HepG2 (cell line): ENCODE measurements around the gene TANC2. TPM values are rescaled to one million over a fixed set of nuclear protein-coding genes. Genes with fewer than 3 reads are reported as not detected.

ENCODE experiments used
- ATAC-seq: fragments of 200-7000 bp; cut with Tn5 transposase; 3 replicates; pipeline ENCODE4 v1.9.1; 2020; ENCODE audit warnings: mild to moderate bottlenecking, moderate library complexity
- BruUV-seq: library from RNA; stranded (reverse); fragments of 400-500 nt; replicated peaks from 2 replicates; lab custom pipeline; 2021; lab: Mats Ljungman, UMichigan
- CTCF ChIA-PET: fragments of 300-600 bp; formaldehyde crosslinking; extraction: SDS; loops from one replicate; lab custom pipeline; 2021; ENCODE audit warnings: low total read pairs, inconsistent platforms, low intra/inter-chr PET ratio; lab: Yijun Ruan, JAX
- POLR2A ChIA-PET: fragments of 350-600 bp; sonication (Branson Sonifier 250); formaldehyde crosslinking; loops from one replicate; lab custom pipeline; 2020; ENCODE audit warnings: antibody characterized with exemption, inconsistent platforms; lab: Yijun Ruan, JAX
- DNase-seq: peaks from one replicate; pipeline ENCODE4 v3.0.0-alpha.2; 2015; ENCODE audit warnings: low spot score
- FAIRE-seq: peaks from 3 replicates; lab custom pipeline; 2011; peaks lifted over from hg19 to GRCh38; lab: Jason Lieb, UNC
- H2AFZ ChIP-seq: one replicate; pipeline ENCODE4 v1.6.1; 2011; ENCODE audit warnings: low read length, inconsistent platforms
- H3K27ac ChIP-seq: fragments of 300-600 bp; 3 replicates; pipeline ENCODE4 v1.8.0; 2011; ENCODE audit warnings: mixed run types, mild to moderate bottlenecking, mixed read lengths, low read length, inconsistent platforms; ENCODE audit not compliant: insufficient read depth; ENCODE audit errors: extremely low read length
- H3K27me3 ChIP-seq, 2 experiments: fragments of 200-600 bp in 1 of 2; 2 replicates in 1 of 2; 3 replicates in 1 of 2; pipeline versions ENCODE4 v1.6.0 to v1.8.0; 2011; ENCODE audit warnings: low read length in 2 of 2, mild to moderate bottlenecking in 2 of 2, moderate library complexity in 2 of 2, inconsistent platforms in 1 of 2; ENCODE audit not compliant: insufficient read depth in 2 of 2, control insufficient read depth in 1 of 2
- H3K36me3 ChIP-seq, 2 experiments: fragments of 200-600 bp in 1 of 2; replicated peaks in 1 of 2; 2 replicates in 1 of 2; 3 replicates in 1 of 2; pipeline versions ENCODE4 v1.5.1 to v1.8.0; 2011; ENCODE audit warnings: low read length in 2 of 2, inconsistent platforms in 1 of 2; ENCODE audit not compliant: insufficient read depth in 2 of 2, control insufficient read depth in 1 of 2
- H3K4me1 ChIP-seq: 2 replicates; pipeline ENCODE4 v1.5.1; 2012; ENCODE audit warnings: low read length, inconsistent platforms; ENCODE audit not compliant: insufficient read depth
- H3K4me2 ChIP-seq: 2 replicates; pipeline ENCODE4 v1.6.0; 2011; ENCODE audit warnings: low read depth, low read length, inconsistent platforms
- H3K4me3 ChIP-seq, 3 experiments: fragments of 200-600 bp in 1 of 3; sonication (generic), shearing (Covaris generic) in 1 of 3; replicated peaks in 1 of 3; 2 replicates each; pipeline ENCODE4 v1.5.1; 2011 to 2016; ENCODE audit warnings: low read length in 3 of 3, inconsistent platforms in 2 of 3, low read depth in 2 of 3, mild to moderate bottlenecking in 2 of 3, control low read depth in 1 of 3, mixed read lengths in 1 of 3; ENCODE audit not compliant: insufficient read depth in 1 of 3
- H3K79me2 ChIP-seq: one replicate; pipeline ENCODE4 v1.6.1; 2011; ENCODE audit warnings: low read length, inconsistent platforms; ENCODE audit not compliant: insufficient read depth
- H3K9ac ChIP-seq: 2 replicates; pipeline ENCODE4 v1.6.0; 2011; ENCODE audit warnings: mild to moderate bottlenecking, low read depth, low read length, inconsistent platforms; ENCODE audit not compliant: insufficient read depth
- H3K9me3 ChIP-seq: 2 replicates; pipeline ENCODE4 v1.5.1; 2012; ENCODE audit warnings: mild to moderate bottlenecking, low read length
- H4K20me1 ChIP-seq: 2 replicates; pipeline ENCODE4 v1.6.0; 2011; ENCODE audit warnings: inconsistent platforms, mild to moderate bottlenecking, low read length, moderate library complexity; ENCODE audit not compliant: insufficient read depth
- PRDM15 ChIP-seq: sonication (generic); formaldehyde crosslinking; IDR thresholded peaks from 2 replicates; pipeline ENCODE4 v1.4.0; 2020; ENCODE audit warnings: missing genetic modification reagents
- PRMT3 ChIP-seq: sonication (generic); formaldehyde crosslinking; IDR thresholded peaks from 2 replicates; pipeline ENCODE4 v1.8.1; 2022; ENCODE audit warnings: low read depth, mild to moderate bottlenecking, moderate library complexity, missing genetic modification reagents, borderline replicate concordance
- SMC3 ChIP-seq: IDR thresholded peaks from 2 replicates; pipeline ENCODE4 v1.6.1; 2011; ENCODE audit warnings: low read length, improper control_type of control experiment
- U2AF2 ChIP-seq: fragments of 200-400 bp; formaldehyde crosslinking; IDR thresholded peaks from 2 replicates; pipeline ENCODE4 v1.6.1; 2017; ENCODE audit warnings: low read depth, mild to moderate bottlenecking, low read length
- ZNF33B ChIP-seq: sonication (generic); formaldehyde crosslinking; IDR thresholded peaks from 2 replicates; pipeline ENCODE4 v1.5.1; 2020; ENCODE audit warnings: mild to moderate bottlenecking, missing genetic modification reagents
- WGBS: methylation state at CpG from one replicate; pipeline ENCODE4 v1.1.6; 2017; ENCODE audit warnings: low lambda C conversion rate; 5-methylcytosine and 5-hydroxymethylcytosine counted together
- in situ Hi-C: cut with HindIII; loops from 2 replicates; pipeline ENCODE4 v1.10.0; 2017; ENCODE audit warnings: low pct_unique_long_range_greater_than_20kb; ENCODE audit not compliant: extremely low pct_ligation_motif_present
- intact Hi-C: fragments of 100-400 bp; cut with micrococcal nuclease; formaldehyde crosslinking; loops from one replicate; pipeline ENCODE4 v1.10.0; 2022; ENCODE audit not compliant: unreplicated experiment
- polyA plus RNA-seq, 8 experiments: library from polyadenylated mRNA; depleted of rRNA in 3 of 8; stranded (reverse) in 7 of 8; unstranded in 1 of 8; fragments of >200 nt; fragmentation: Illumina TruSeq in 4 of 8; extraction: Trizol in 4 of 8; gene quantifications; 2 replicates each; pipeline versions ENCODE4 v1.2.1 to v1.2.3, GENCODE V29; 2011 to 2016; ENCODE audit warnings: low read depth in 4 of 8, missing spikeins in 1 of 8, mixed read lengths in 1 of 8; ENCODE audit not compliant: insufficient read depth in 1 of 8
- total RNA-seq, 5 experiments: library from RNA; depleted of rRNA; stranded (reverse); fragments of >200 nt; fragmentation: Illumina TruSeq; extraction: Trizol; gene quantifications; 2 replicates each; pipeline ENCODE4 v1.2.3, GENCODE V29; 2016; ENCODE audit warnings: low read depth in 1 of 5

Gene TANC2
- total and polyA plus RNA-seq, 2 of the 13 experiments (the other 11 are each of a cell fraction or from before 2014, with no cell fraction given) = 0.08 to 0.20 TPM

GRCh38 chr17:62920300-62920699 is 45.7 kb upstream of the TANC2 start (continued):
- TF ChIP-seq PRDM15 = no peak

GRCh38 chr17:62921817-62922216 is 44.2 kb upstream of the TANC2 start:
- no peak for DNase-seq
- POLR2A ChIA-PET = no interaction called here
- intact Hi-C loops = no loop called here
- BruUV-seq = no TSS peak
- WGBS = 36% methylated on average over 8 of the region's 8 CpGs
- FAIRE-seq = no peak
- no peaks in the 10 kb centered on the region for H4K20me1 ChIP-seq
- H3K9me3 ChIP-seq = no peaks in the 10 kb centered on the region
- no peak overlapping the region for H3K4me3 ChIP-seq
- H3K4me2 ChIP-seq = no peak overlapping the region
- no peaks in the 10 kb centered on the region for H3K79me2 ChIP-seq
- H2AFZ ChIP-seq = no peak overlapping the region
- TF ChIP-seq U2AF2 (no peak), PRMT3 (CRISPR knock-in tag) (no peak), ZNF33B (CRISPR knock-in tag) (no peak), SMC3 (no peak)
- no peak for ATAC-seq
- H3K4me1 ChIP-seq = no peaks in the 10 kb centered on the region
- H3K9ac ChIP-seq = no peak overlapping the region
- in situ Hi-C loops = no loop called here
- no peaks in the 10 kb centered on the region for H3K36me3 ChIP-seq
- H3K27me3 ChIP-seq = 0 out of 5 replicates have a peak, but pooled peaks cover 0 to 16% of the 10 kb centered on the region in 2 experiments
- no peak overlapping the region for H3K27ac ChIP-seq
- CTCF ChIA-PET = no interaction called here
